GM12864 (cell line): ENCODE data around the gene MLYCD.

Source experiments
- DNase-seq: peaks from one replicate; pipeline ENCODE4 v3.0.0-alpha.2; 2011; ENCODE audit warnings: low read depth
- H3K4me3 ChIP-seq: 2 replicates; pipeline ENCODE4 v1.5.1; 2011; ENCODE audit warnings: mild to moderate bottlenecking, low read depth, low read length, control low read depth
- TF ChIP-seq, protein P1 (sequence below): IDR thresholded peaks from 2 replicates; pipeline ENCODE4 v1.5.1; 2011; ENCODE audit warnings: low read depth, mild to moderate bottlenecking, moderate library complexity, low read length, control low read depth, inconsistent platforms; ENCODE audit errors: missing control alignments

MLYCD gene

DNA sequence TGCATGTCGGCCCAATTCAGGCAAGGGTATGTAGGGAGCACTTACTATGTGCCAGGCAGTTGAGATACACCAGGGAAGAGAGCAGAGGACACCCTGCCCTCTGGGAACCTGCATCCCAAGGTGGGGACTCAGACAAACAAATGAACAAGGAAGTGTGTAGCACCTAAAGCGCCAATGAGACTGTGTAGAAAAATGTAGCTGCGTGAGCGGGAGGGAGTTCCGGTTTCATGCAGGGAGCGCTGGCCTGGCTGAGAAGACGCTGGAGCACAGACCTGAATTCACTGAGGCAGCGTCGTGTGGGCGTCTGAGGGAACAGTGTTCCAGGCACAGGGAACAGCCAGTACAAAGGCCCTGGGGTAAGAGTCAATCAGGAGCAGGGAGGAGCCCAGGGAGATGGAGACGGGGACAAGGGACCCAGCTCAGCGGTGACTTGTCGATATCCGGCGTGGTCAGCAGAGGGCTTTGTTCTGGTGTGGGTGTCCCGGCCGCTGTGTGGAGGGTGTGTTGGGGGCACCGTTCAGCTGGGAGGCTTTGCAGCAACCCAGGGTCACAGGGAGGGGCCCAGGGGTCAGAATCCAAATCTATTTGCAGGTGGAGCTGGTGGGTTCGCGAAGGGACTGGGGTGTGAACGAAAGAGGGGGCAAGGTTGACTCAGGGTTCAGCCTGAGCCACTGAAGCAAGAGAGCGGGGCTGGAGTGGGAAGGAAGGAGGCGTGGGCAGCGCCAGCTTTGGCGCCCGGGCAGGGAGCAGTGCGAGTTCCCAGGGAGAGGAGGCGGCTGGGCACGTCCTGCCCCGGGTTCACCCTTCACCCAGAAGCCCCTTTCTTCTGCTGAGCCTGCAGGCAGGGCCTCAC is 36.3 kb downstream of the MLYCD start:
- H3K4me3 ChIP-seq: no peak overlapping the region
- TF ChIP-seq, protein P1, sequence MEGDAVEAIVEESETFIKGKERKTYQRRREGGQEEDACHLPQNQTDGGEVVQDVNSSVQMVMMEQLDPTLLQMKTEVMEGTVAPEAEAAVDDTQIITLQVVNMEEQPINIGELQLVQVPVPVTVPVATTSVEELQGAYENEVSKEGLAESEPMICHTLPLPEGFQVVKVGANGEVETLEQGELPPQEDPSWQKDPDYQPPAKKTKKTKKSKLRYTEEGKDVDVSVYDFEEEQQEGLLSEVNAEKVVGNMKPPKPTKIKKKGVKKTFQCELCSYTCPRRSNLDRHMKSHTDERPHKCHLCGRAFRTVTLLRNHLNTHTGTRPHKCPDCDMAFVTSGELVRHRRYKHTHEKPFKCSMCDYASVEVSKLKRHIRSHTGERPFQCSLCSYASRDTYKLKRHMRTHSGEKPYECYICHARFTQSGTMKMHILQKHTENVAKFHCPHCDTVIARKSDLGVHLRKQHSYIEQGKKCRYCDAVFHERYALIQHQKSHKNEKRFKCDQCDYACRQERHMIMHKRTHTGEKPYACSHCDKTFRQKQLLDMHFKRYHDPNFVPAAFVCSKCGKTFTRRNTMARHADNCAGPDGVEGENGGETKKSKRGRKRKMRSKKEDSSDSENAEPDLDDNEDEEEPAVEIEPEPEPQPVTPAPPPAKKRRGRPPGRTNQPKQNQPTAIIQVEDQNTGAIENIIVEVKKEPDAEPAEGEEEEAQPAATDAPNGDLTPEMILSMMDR: no peak
- no peak for DNase-seq

DNA sequence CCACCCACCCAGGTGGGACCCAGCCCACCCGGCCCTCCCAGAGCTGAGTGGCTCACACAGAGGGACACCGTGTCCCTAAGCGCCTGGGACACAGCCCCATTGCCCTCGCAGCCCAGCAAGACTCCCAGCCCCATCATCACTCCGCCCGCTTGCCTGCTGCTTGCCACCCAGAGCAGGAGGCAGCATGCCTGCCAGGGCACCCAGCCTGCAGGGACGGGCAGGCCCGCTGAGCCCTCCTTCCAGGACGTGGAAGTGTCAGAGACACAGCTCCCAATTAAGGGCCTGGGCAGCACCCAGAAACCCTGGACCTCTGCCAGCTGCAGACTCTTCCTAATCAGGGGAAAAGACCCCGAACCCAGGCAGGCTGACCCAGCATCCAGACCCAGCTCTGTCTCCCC is 36.9 kb downstream of the MLYCD start:
- TF ChIP-seq, protein P1: no peak
- no peak for DNase-seq

DNA sequence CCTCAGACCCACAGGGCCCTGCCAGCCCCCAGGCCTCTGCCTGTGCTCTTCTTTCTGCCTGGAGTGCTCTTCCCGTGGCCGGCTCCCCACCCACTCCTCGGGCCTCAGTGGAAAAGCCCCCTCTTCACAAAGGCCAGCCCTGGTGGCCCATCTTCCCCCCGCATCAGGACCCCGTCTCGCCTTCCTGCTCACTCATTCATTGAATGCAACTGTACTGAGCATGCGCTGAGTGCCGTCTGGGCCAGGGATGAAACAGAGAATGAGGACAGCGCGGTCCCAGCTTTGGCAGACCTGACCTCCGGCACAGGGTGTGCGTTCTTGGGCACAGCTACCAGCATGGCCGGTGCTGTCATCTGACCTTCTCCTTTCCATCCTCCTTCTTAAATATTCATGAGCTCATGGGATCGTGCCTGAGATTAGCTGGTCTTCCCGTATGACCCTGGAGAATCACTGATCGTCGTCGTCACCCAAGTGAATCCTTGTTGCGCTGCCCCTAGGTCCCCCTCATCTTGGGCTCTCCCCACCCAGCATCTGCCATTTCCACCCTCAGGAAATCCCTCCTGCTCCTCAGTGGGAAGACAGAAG is 37.8 kb downstream of the MLYCD start:
- TF ChIP-seq, protein P1: no peak
- no peak overlapping the region for H3K4me3 ChIP-seq
- DNase-seq: no peak

More for the DNA sequence above, 36.9 kb downstream of the MLYCD start:
- no peak overlapping the region for H3K4me3 ChIP-seq

- TF ChIP-seq, protein P1: no peak
- no peak overlapping the region for H3K4me3 ChIP-seq
- DNase-seq: no peak
These were observed 38.4 kb downstream of the MLYCD start for GRCh38 chr16:83937267-83937666.

DNA sequence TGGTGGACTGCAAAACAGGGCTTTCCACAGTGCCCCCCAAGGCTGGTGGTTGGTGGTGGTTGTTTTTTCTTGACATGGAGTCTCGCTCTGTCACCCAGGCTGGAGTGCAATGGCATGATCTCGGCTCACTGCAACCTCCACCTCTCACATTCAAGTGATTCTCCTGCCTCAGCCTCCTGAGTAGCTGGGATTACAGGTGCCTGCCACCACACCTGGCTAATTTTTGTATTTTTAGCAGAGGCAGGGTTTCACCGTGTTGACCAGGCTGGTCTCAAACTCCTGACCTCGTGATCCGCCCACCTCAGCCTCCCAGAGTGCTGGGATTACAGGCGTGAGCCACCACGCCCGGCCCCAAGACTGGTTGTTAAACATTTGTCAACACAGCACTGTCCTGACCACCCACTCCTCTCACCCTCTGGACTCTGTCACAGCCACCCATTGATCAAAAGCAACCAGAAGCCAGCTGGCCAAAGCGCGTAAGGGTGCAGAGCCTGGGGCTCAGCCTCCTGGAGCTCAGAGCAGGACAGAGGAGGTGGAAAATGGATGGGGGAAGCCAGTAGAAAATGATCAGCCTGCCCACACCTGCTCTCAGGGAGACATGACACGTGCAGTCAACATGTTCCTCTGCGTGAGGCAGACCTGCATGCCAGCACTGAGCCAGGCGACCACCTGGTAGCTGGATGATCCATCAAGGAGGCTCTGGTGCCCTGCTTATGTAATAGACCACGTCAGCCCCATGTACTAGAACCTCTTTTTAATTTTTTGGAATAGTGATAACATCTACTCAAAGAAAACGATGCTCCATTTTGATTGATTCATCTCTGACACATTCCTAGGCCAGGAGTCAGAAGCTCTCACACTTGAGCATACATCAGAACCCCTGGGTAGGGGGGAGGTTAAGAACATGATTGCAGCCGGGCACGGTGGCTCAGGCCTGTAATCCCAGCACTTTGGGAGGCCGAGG is 39.3 kb downstream of the MLYCD start:
- DNase-seq: no peak
- H3K4me3 ChIP-seq: no peak overlapping the region

DNA sequence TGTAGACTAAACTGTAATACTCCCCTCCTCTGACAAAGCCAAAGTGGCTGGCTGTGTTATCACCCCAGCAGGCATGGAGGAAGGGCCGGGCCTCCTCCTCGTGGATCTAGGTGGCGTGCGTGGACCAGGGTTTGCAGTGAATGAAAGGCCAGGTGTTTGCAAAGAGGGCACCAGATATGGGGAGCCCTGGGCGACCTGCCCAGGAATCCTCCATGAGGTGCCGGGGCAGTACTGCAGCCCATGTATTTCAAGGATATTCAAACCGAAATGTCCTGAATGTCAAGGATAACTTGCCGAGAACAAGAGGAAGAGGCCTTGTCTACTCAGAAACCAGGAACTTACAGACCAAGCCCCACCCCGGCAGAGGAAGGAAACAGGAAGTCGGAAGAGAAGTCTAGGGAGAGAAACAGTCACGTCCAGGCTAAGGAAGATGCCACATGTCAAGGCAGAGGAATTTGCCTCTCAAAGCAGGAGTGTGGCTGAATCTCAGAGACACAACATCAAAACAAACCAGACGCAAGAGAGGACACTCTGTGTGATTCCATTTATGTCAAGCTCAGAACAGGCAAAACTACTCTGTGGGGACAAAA is 40.4 kb downstream of the MLYCD start:
- no peak overlapping the region for H3K4me3 ChIP-seq
- TF ChIP-seq, protein P1: no peak
- no peak for DNase-seq

More for the DNA sequence above, 39.3 kb downstream of the MLYCD start:
- TF ChIP-seq, protein P1: no peak
